ENCODE data around the gene TTC34. TPM values are rescaled to one million over a fixed set of nuclear protein-coding genes. Genes with fewer than 3 reads are reported as not detected.

Gene TTC34
- total and polyA plus RNA-seq, 9 of the 15 experiments (the other 6 are each of a cell fraction or from before 2014, with no cell fraction given): 0.03 to 0.38 (median 0.05) TPM; not detected in 2

DNA sequence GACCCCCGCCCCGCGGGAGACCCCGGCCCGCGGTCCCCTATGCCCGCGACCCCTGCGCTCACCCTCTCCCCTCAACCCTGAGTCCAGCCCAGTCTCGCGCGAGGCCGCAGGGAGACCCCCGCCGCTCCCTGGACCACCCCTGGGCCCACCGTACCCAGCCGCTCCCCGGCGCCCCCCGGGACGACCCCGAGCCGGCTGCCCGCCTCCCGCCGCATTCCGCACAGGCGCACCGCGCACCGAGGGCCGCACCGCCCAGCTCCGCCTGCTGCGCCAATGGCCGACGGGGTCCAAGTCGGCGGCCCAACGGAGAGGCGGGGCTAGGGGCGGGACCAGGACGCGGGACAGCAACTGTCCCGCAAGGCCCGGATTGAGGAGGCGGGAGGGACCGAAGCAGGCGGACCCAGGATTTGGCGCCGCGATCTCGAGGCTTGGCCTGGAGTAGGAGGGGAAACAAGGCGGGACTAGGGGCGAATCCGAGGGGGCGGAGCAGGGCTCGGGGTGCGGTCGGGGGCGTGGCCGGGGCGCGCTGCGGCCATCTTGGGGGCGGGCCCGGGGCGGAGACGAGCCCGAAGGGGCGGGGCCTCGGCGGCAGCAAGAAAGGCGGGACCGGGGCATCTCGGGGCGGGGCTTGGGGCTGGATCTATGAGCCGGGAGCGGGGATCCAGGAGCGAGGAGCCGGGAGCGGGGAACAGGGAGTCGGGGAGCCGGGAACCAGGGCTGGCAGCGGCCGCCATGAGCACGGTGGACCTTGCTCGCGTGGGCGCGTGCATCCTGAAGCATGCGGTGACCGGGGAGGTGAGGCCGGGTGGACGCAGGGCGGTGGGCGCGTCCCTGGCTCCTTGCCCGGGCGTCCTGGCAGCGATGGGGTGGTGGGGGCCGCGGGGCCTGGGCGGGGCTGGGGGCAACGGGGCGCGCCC is 215.1 kb downstream of the TTC34 start, which contains the start of gene PRXL2B (continued):
- TF ChIP-seq, protein P1, sequence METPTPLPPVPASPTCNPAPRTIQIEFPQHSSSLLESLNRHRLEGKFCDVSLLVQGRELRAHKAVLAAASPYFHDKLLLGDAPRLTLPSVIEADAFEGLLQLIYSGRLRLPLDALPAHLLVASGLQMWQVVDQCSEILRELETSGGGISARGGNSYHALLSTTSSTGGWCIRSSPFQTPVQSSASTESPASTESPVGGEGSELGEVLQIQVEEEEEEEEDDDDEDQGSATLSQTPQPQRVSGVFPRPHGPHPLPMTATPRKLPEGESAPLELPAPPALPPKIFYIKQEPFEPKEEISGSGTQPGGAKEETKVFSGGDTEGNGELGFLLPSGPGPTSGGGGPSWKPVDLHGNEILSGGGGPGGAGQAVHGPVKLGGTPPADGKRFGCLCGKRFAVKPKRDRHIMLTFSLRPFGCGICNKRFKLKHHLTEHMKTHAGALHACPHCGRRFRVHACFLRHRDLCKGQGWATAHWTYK (CRISPR knock-in tag; IDR thresholded peaks at IDR 0.05): no peak
- TF ChIP-seq U2AF2 (optimal IDR thresholded peaks at IDR 0.05; ENCODE audit: low read depth, low read length) (no peak), NRF1 (conservative IDR thresholded peaks at IDR 0.05 in 1 of 2, IDR thresholded peaks at IDR 0.05 in 1 of 2) (peak; percentile 92 to 93), NEUROD1 (IDR thresholded peaks at IDR 0.05; ENCODE audit: borderline replicate concordance, low read depth, low read length, partially characterized antibody) (peak; percentile 65), FOXA1 (IDR thresholded peaks at IDR 0.05; ENCODE audit: borderline replicate concordance) (no peak), ZNF717 (CRISPR knock-in tag; IDR thresholded peaks at IDR 0.05) (no peak), ZNF212 (CRISPR knock-in tag; IDR thresholded peaks at IDR 0.05) (no peak), ZFX (CRISPR knock-in tag; IDR thresholded peaks at IDR 0.05) (peak; percentile 59; the same call in 1 of the 2 replicates), PML (IDR thresholded peaks at IDR 0.05; ENCODE audit: low read length) (no peak), SRSF3 (IDR thresholded peaks at IDR 0.05; ENCODE audit: insufficient read depth, low read length) (no peak)
- TF ChIP-seq, protein P2, sequence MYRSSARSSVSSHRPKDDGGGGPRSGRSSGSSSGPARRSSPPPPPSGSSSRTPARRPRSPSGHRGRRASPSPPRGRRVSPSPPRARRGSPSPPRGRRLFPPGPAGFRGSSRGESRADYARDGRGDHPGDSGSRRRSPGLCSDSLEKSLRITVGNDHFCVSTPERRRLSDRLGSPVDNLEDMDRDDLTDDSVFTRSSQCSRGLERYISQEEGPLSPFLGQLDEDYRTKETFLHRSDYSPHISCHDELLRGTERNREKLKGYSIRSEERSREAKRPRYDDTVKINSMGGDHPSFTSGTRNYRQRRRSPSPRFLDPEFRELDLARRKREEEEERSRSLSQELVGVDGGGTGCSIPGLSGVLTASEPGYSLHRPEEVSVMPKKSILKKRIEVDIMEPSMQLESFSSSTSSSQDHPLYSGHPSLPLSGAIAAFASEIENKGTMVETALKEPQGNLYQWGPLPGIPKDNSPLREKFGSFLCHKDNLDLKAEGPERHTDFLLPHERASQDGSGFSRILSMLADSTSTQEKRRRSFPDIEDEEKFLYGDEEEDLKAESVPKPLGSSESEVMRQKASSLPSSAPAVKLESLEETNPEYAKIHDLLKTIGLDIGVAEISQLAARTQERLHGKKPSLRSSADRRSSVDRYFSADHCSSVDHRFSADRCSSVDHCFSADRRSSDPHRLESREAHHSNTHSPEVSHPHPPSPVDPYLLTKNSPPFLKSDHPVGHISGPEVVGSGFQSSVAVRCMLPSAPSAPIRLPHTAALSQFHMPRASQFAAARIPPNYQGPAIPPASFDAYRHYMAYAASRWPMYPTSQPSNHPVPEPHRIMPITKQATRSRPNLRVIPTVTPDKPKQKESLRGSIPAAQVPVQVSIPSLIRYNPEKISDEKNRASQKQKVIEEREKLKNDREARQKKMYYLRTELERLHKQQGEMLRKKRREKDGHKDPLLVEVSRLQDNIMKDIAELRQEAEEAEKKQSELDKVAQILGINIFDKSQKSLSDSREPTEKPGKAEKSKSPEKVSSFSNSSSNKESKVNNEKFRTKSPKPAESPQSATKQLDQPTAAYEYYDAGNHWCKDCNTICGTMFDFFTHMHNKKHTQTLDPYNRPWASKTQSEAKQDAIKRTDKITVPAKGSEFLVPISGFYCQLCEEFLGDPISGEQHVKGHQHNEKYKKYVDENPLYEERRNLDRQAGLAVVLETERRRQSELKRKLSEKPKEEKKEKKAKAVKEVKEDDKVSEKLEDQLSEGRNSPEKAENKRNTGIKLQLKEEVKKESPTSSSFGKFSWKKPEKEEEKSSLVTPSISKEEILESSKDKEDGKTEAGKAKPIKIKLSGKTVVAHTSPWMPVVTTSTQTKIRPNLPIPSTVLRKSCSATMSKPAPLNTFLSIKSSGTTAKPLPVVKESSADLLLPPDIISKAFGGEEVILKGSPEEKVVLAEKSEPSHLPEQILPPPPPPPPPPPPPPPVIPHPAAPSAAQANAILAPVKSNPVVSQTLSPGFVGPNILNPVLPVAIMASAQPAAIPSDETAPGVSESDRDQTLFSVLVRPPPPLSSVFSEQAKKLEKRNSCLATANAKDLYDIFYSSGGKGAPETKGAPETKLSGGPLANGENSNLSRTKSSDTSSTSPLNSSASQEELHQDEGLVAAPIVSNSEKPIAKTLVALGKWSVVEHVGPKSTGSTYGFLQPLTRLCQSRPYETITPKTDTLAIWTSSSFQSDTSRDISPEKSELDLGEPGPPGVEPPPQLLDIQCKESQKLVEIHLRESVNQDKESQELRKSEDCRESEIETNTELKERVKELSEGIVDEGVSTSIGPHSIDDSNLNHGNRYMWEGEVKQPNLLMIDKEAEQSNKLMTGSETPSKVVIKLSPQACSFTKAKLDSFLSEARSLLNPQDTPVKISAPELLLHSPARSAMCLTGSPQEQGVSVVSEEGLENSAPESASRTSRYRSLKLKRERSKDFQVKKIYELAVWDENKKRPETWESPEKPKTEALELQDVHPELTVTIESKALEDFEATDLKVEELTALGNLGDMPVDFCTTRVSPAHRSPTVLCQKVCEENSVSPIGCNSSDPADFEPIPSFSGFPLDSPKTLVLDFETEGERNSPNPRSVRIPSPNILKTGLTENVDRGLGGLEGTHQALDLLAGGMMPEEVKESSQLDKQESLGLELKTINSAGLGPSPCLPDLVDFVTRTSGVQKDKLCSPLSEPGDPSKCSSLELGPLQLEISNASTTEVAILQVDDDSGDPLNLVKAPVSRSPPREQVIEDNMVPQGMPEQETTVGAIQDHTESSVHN (IDR thresholded peaks at IDR 0.05; ENCODE audit: borderline replicate concordance in 1 of 2, low read depth in 1 of 2): no peak
- TF ChIP-seq, protein P3, sequence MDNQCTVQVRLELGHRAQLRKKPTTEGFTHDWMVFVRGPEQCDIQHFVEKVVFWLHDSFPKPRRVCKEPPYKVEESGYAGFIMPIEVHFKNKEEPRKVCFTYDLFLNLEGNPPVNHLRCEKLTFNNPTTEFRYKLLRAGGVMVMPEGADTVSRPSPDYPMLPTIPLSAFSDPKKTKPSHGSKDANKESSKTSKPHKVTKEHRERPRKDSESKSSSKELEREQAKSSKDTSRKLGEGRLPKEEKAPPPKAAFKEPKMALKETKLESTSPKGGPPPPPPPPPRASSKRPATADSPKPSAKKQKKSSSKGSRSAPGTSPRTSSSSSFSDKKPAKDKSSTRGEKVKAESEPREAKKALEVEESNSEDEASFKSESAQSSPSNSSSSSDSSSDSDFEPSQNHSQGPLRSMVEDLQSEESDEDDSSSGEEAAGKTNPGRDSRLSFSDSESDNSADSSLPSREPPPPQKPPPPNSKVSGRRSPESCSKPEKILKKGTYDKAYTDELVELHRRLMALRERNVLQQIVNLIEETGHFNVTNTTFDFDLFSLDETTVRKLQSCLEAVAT (IDR thresholded peaks at IDR 0.05): no peak
- TF ChIP-seq, protein P4, sequence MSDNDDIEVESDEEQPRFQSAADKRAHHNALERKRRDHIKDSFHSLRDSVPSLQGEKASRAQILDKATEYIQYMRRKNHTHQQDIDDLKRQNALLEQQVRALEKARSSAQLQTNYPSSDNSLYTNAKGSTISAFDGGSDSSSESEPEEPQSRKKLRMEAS (CRISPR knock-in tag; IDR thresholded peaks at IDR 0.05): peak; percentile 47
- TF ChIP-seq, protein P5, sequence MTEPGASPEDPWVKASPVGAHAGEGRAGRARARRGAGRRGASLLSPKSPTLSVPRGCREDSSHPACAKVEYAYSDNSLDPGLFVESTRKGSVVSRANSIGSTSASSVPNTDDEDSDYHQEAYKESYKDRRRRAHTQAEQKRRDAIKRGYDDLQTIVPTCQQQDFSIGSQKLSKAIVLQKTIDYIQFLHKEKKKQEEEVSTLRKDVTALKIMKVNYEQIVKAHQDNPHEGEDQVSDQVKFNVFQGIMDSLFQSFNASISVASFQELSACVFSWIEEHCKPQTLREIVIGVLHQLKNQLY (CRISPR knock-in tag; conservative IDR thresholded peaks at IDR 0.05): no peak
